BLaER1 treated with 17β-estradiol and CSF1 and Interleukin-3, amounts not matched to agents 10 nM and 100 nM (cell line): Measurements from ENCODE around the gene DHX58.
A peak's percentile ranks its signal among the peaks of the same experiment; 100 is the strongest.

ENCODE experiments used
- H3K27ac ChIP-seq, 11 experiments: shearing (Covaris generic); formaldehyde crosslinking; 2 replicates each; pipeline ENCODE4 v1.8.1; 2022
- H3K27me3 ChIP-seq, 11 experiments: shearing (Covaris generic); formaldehyde crosslinking; 2 replicates each; pipeline ENCODE4 v1.8.1; 2022
- H3K36me3 ChIP-seq, 11 experiments: shearing (Covaris generic); formaldehyde crosslinking; 2 replicates each; pipeline ENCODE4 v1.8.1; 2022
- H3K4me1 ChIP-seq, 10 experiments: shearing (Covaris generic); formaldehyde crosslinking; 2 replicates each; pipeline ENCODE4 v1.8.1; 2022
- H3K4me2 ChIP-seq, 11 experiments: shearing (Covaris generic); formaldehyde crosslinking; 2 replicates each; pipeline ENCODE4 v1.8.1; 2022
- H3K4me3 ChIP-seq, 10 experiments: shearing (Covaris generic); formaldehyde crosslinking; 2 replicates each; pipeline ENCODE4 v1.8.1; 2022
- H3K9ac ChIP-seq, 11 experiments: shearing (Covaris generic); formaldehyde crosslinking; 2 replicates each; pipeline ENCODE4 v1.8.1; 2022
- H3K9me3 ChIP-seq, 11 experiments: shearing (Covaris generic); formaldehyde crosslinking; replicated peaks in 1 of 11; 2 replicates each; pipeline ENCODE4 v1.8.1; 2022
- H4K20me1 ChIP-seq, 11 experiments: shearing (Covaris generic); formaldehyde crosslinking; 2 replicates each; pipeline ENCODE4 v1.8.1; 2022
- Cebpa-rat ChIP-seq, 11 experiments: shearing (Covaris generic); IDR thresholded peaks; 2 replicates each; pipeline ENCODE4 v1.8.1; 2022

The DHX58 gene

DNA sequence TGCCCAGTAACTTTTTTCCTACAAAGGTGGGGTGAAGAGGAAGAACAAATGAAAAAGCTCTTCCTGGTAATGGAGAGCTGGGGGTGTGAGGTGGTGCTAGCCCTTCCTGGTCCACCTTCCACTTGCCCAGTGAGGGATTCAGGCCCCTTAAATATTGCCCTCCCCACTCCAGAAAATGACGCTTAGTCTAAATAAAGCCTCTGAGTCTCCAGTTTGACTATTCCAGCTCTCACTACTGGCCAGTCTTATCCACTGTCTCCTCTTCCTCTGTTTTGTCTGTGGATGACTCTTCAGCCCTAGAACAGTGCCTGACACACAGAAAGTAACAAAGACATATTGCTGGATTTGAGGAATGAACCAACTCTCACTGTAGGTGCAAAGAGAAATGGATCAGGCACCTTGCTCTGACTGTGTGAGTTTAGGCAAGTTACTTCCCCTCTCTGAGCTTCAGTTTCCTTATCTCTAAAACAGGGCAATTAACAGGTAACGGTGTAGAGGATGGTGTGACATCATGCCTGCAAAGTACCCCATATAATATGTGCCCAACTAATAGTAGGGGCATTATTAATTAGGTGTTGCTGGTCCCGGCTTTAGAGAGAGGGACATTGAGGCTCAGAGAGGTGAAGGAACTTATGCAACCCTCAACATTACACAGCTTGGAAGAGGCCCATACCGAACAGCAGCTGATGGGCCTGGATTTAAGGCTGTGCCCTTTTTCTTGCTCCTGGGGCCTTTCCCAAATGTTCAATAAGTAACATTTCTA is 35.5 kb downstream of the DHX58 start:
- Histone ChIP-seq H3K9ac (no peak overlapping the region), H3K27me3 (peaks cover 20 to 24% (median 21%) of the 10 kb centered on the region in 11 experiments), H3K27ac (no peak overlapping the region), H3K9me3 (no peaks in the 10 kb centered on the region), H3K4me3 (no peak overlapping the region), H3K4me2 (no peak overlapping the region), H4K20me1 (peaks cover 0 to 9% (median 0%) of the 10 kb centered on the region in 11 experiments; a peak in 1 of 22 replicates), H3K4me1 (peaks cover 10 to 26% (median 15%) of the 10 kb centered on the region in 10 experiments), H3K36me3 (no peaks in the 10 kb centered on the region)
- TF ChIP-seq Cebpa-rat (IDR thresholded peaks at IDR 0.05) = no peak

DNA sequence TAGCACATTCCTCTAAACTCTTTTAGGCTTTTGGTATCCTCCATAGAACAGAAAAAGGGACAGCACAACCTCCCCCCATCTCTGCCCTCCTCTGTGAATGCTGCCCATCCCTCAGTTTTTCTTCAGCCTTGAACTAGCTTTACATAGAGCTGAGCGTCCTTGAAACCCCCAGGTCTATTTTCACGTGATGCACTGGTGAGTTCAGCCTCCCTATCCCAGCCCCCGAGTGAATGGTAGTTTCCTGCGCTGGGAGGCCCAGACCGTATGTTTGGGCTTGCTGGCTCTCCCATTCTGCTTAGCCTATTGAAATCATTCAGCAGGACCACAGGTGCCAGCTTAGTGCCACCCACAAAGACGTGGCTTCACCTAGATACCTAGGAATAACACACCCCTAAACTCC is 36.7 kb downstream of the DHX58 start:
- Histone ChIP-seq H3K4me3 (no peak overlapping the region), H3K4me1 (peaks cover 17 to 33% (median 22%) of the 10 kb centered on the region in 10 experiments), H3K36me3 (no peaks in the 10 kb centered on the region), H3K27me3 (peaks cover 32 to 36% (median 33%) of the 10 kb centered on the region in 11 experiments), H4K20me1 (peaks cover 0 to 9% (median 0%) of the 10 kb centered on the region in 11 experiments; a peak in 4 of 22 replicates), H3K27ac (no peak overlapping the region), H3K9ac (no peak overlapping the region), H3K4me2 (no peak overlapping the region), H3K9me3 (no peaks in the 10 kb centered on the region)
- no peak for TF ChIP-seq Cebpa-rat (IDR thresholded peaks at IDR 0.05)

DNA sequence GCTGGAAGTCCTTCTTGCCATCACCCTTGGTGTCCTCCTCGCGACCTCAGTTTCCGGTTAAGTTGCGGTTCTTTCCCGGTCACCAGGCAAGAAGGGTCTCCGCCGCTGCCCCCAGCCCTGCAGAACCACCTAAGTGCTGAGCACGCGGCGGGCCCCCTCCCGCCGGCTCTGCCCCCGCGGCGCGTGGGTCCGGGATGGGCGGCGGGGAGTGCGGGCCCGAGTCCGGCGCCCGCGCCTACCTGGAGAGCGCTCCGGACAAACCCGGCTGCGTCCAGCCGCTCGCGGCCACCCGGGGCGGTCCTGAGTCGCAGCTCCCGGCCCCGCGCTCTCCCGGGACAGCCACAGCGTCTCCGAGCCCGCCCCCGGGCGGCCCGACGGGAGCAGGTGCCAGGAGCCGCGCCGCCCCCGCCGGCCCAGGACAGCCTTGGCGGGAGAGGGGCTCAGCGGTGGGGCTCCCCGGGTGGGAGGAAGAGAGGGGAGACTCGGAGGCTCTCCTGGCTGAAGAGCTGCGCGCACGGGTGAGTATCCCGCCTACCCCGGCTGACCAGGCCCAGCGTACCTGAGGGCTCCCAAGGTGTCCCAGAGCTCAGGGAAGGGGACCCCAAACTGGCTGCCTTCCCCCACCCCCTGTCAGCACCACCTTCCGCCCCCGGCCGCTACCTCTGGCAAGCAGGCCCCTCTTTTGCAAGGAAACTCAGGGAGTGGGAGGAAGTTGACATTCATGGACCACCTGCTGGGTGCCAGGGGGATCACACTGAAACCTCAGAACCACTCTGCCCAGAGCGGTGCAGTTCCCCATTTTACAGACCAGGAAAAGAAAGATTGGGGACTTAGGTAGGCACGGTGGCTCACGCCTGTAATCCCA is 40.0 kb downstream of the DHX58 start:
- Histone ChIP-seq H3K4me3 (peak overlapping the region in 9 of 10 experiments; percentile 28 to 54 (median 43); a peak in 13 of 20 replicates), H3K4me1 (peaks cover 13 to 28% (median 20%) of the 10 kb centered on the region in 10 experiments; a peak in 19 of 20 replicates), H4K20me1 (peaks cover 0 to 9% (median 0%) of the 10 kb centered on the region in 11 experiments; a peak in 4 of 22 replicates), H3K27ac (no peak overlapping the region), H3K9me3 (no peaks in the 10 kb centered on the region), H3K27me3 (peaks cover 37 to 42% (median 39%) of the 10 kb centered on the region in 11 experiments), H3K36me3 (no peaks in the 10 kb centered on the region), H3K4me2 (peak overlapping the region; percentile 56 to 78 (median 74)), H3K9ac (peak overlapping the region in 2 of 11 experiments; percentile 19 to 38; a peak in 2 of 22 replicates)
- no peak for TF ChIP-seq Cebpa-rat (IDR thresholded peaks at IDR 0.05)

DNA sequence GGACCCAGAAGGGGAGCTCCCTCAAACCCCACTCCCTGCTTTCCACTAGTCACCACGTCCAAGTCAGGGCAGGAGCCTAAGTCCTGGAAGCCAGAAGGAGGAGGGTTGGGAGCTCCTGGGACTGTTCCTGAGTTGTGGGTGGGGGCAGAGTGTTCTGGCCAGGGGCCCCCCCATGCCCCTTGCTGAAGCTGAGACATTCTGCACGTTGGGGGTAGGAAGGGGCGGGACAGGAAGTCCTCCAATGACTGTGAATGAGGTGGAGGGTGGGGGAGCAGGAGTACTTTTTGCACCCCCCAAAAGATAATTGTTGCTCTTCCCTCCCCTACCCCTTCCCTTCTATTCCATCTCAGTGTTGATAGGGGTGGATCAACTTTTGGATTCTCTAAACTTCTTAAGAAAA is 40.7 kb downstream of the DHX58 start:
- no peak for TF ChIP-seq Cebpa-rat (IDR thresholded peaks at IDR 0.05)
- no peaks in the 10 kb centered on the region for H3K9me3 ChIP-seq
- no peak overlapping the region for H3K27ac ChIP-seq
- peaks cover 37 to 42% (median 39%) of the 10 kb centered on the region in 11 experiments for H3K27me3 ChIP-seq
- H3K4me3 ChIP-seq = peak overlapping the region in 2 of 10 experiments; percentile 43 to 54; a peak in 1 of 20 replicates
- H3K36me3 ChIP-seq = no peaks in the 10 kb centered on the region
- H3K9ac ChIP-seq = peak overlapping the region in 1 of 11 experiments; percentile 38; a peak in 1 of 22 replicates
- H3K4me2 ChIP-seq = peak overlapping the region; percentile 56 to 78 (median 74); a peak in 18 of 22 replicates
- peaks cover 13 to 28% (median 20%) of the 10 kb centered on the region in 10 experiments; a peak in 19 of 20 replicates for H3K4me1 ChIP-seq
- H4K20me1 ChIP-seq = peaks cover 0 to 9% (median 0%) of the 10 kb centered on the region in 11 experiments; a peak in 4 of 22 replicates

DNA sequence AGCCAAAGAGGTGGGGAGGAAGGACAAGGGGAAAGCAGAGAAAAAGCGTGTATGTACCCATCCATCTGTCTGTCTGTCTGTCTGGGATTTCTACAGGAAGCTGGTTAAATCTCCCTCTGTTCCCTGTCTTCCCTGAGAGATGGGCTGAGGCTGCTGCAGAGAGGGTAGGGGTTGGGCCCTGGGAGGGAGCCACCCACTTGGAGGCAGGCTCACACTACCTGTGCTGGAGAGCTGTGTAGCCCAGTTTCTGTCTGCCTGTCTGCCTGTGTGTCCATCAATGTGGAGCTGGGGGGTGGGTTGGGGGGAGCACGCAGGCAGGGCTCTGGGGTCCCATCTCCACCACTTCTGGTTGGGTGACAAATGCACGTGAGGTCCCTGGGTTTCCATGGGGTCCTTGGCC is 43.5 kb downstream of the DHX58 start:
- Histone ChIP-seq H3K4me1 (peaks cover 31 to 46% (median 36%) of the 10 kb centered on the region in 10 experiments), H3K9ac (no peak overlapping the region), H3K4me2 (no peak overlapping the region), H3K9me3 (no peaks in the 10 kb centered on the region), H3K4me3 (no peak overlapping the region), H3K36me3 (no peaks in the 10 kb centered on the region), H4K20me1 (peaks cover 0 to 9% (median 0%) of the 10 kb centered on the region in 11 experiments; a peak in 4 of 22 replicates), H3K27me3 (peaks cover 36 to 38% (median 38%) of the 10 kb centered on the region in 11 experiments), H3K27ac (no peak overlapping the region)
- TF ChIP-seq Cebpa-rat (IDR thresholded peaks at IDR 0.05) = no peak

DNA sequence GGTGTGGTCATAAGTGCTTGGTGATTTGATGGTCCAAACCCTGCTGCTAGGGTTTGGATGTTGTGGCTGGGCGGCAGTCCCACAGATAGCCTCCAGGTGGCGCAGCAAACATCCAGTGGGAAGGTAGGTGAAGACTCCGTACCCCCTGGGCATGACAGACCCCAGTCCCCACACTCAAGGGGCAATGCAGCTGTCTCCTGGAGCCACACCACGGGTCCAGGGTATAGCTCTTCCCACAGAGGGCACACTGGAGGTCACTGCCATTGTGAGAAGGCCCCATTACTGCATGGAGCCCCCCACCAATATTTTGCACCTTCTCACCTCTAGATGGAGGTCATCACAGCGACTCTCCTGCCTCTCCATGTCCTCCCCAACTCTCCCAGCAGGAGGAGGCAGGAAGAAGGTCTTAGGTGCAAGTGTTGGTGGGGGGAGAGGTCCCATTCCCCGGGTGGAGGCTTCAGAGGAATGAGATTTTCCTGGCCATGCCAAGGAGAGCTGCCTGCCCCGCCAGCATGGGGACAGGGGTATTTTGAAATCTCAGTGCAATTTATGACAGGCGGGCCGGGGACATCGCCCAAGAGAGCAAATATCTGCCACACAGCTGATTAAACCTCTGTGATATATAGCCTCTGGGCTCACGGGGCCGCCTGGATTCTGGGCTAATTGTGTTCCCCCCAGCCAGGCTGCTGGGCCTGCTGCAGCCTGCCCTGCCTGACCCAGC is 45.0 kb downstream of the DHX58 start:
- no peak overlapping the region for H3K4me3 ChIP-seq
- H3K4me1 ChIP-seq = peaks cover 40 to 50% (median 44%) of the 10 kb centered on the region in 10 experiments
- peaks cover 22 to 24% (median 23%) of the 10 kb centered on the region in 11 experiments for H3K27me3 ChIP-seq
- no peaks in the 10 kb centered on the region for H3K36me3 ChIP-seq
- no peak overlapping the region for H3K4me2 ChIP-seq
- H3K9me3 ChIP-seq = no peaks in the 10 kb centered on the region
- H4K20me1 ChIP-seq = peaks cover 0 to 6% (median 0%) of the 10 kb centered on the region in 11 experiments; a peak in 3 of 22 replicates
- no peak overlapping the region for H3K9ac ChIP-seq
- no peak for TF ChIP-seq Cebpa-rat (IDR thresholded peaks at IDR 0.05)
- H3K27ac ChIP-seq = no peak overlapping the region

DNA sequence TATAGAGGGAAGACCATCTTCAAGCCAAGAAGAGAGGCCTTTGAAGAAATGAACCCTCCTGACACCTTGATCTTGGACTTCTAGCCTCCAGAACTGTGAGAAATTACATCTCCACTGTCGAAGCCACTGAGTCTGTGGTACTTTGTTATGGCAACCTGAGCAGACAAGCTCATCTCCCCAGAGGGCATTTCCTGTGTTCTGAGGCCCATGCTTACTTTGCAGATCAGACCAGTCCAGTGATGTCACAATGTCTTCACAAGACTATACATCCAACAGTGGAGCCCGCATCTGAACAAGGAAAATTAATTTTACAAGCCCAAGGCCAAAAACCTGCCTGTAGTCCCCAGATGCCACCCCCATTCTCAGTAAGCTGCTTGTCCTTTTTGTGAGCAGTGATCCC is 47.3 kb downstream of the DHX58 start:
- Histone ChIP-seq H3K27me3 (peaks cover 0 to under 1% (median under 1%) of the 10 kb centered on the region in 11 experiments; a peak in 7 of 22 replicates), H3K4me1 (peaks cover 39 to 50% (median 47%) of the 10 kb centered on the region in 10 experiments), H3K9ac (0 out of 22 replicates have a peak overlapping the region, but pooled peaks of 1 of the 11 experiments have one; percentile 7), H3K9me3 (no peaks in the 10 kb centered on the region), H3K4me2 (peak overlapping the region; percentile 69 to 87 (median 80)), H3K36me3 (no peaks in the 10 kb centered on the region), H3K27ac (peak overlapping the region in 1 of 11 experiments; percentile 73; a peak in 2 of 22 replicates), H3K4me3 (no peak overlapping the region), H4K20me1 (no peaks in the 10 kb centered on the region)
- TF ChIP-seq Cebpa-rat (IDR thresholded peaks at IDR 0.05) = no peak

DNA sequence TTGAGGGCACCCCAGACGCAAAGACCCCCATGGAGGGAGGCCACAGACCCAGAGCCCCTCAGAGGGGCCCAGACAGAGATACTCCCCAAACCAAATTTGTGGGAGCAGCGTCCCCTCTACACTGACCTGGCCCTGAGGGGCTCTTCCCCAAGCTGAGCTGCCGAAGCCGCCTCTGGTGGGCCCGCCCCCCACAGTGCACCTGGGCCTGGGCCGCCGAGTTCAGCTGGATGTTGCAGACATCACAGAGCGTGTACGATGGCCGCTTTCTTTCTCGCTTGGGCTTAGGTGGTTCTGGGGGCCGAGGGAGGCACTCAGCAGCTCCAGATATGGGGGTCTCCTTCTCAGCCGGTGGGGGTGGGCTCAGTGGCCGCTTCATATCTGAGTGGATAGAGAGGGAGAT is 49.8 kb downstream of the DHX58 start:
- Histone ChIP-seq H4K20me1 (no peaks in the 10 kb centered on the region), H3K4me2 (peak overlapping the region; percentile 69 to 87 (median 80); a peak in 20 of 22 replicates), H3K27me3 (no peaks in the 10 kb centered on the region), H3K36me3 (no peaks in the 10 kb centered on the region), H3K9ac (peak overlapping the region in 1 of 11 experiments; percentile 75; a peak in 2 of 22 replicates), H3K9me3 (no peaks in the 10 kb centered on the region), H3K27ac (peak overlapping the region in 4 of 11 experiments; percentile 67 to 78 (median 72); a peak in 6 of 22 replicates), H3K4me1 (peaks cover 39 to 61% (median 56%) of the 10 kb centered on the region in 10 experiments), H3K4me3 (no peak overlapping the region)
- TF ChIP-seq Cebpa-rat (IDR thresholded peaks at IDR 0.05) = no peak
